OCI-LY1 (cell line): ENCODE measurements around the gene PLCB2.

Source experiments
- CTCF ChIP-seq: fragments of 200-600 bp; sonication (generic), shearing (Covaris generic); IDR thresholded peaks from 2 replicates; pipeline ENCODE4 v1.5.1; 2017; ENCODE audit warnings: mild to moderate bottlenecking, antibody characterized with exemption, low read length, moderate library complexity, mixed read lengths
- EZH2 ChIP-seq: fragments of 200-600 bp; sonication (generic), shearing (Covaris generic); IDR thresholded peaks from 2 replicates; pipeline ENCODE4 v1.8.0; 2017; ENCODE audit warnings: borderline replicate concordance, mixed run types, mild to moderate bottlenecking, antibody characterized with exemption, low read length, moderate library complexity, mixed read lengths

- no peak for TF ChIP-seq CTCF
- TF ChIP-seq EZH2: no peak
Measured at GRCh38 chr15:40329804-40330203, 22.1 kb upstream of the PLCB2 start.
